Loucy (cell line): Measurements from ENCODE around the gene BICRAL.
"Not testable (repeated sequence)": the region's sequence is repeated elsewhere in the genome, so short reads cannot be mapped to it uniquely, and the experiment has no call there.

Source experiments
- H2AFZ ChIP-seq: fragments of 200-600 bp; sonication (generic); 2 replicates; pipeline ENCODE4 v1.6.0; 2016; ENCODE audit warnings: antibody characterized with exemption, mild to moderate bottlenecking, low read length, moderate library complexity
- H3F3A ChIP-seq: fragments of 200-600 bp; 2 replicates; pipeline ENCODE4 v1.6.0; 2016; ENCODE audit warnings: antibody characterized with exemption, low read depth, mild to moderate bottlenecking
- H3K27me3 ChIP-seq: fragments of 200-600 bp; sonication (generic); 2 replicates; pipeline ENCODE4 v1.6.1; 2014; ENCODE audit warnings: low read length, mild to moderate bottlenecking; ENCODE audit not compliant: insufficient read depth, poor library complexity, severe bottlenecking
- H3K36me3 ChIP-seq: fragments of 200-600 bp; sonication (generic); 2 replicates; pipeline ENCODE4 v1.6.1; 2016; ENCODE audit warnings: low read length; ENCODE audit not compliant: insufficient read depth
- H3K4me1 ChIP-seq: fragments of 200-600 bp; sonication (generic); 2 replicates; pipeline ENCODE4 v1.5.1; 2014; ENCODE audit warnings: low read length, mild to moderate bottlenecking; ENCODE audit not compliant: insufficient read depth, poor library complexity, severe bottlenecking
- H3K4me2 ChIP-seq: fragments of 200-600 bp; sonication (generic); 2 replicates; pipeline ENCODE4 v1.6.0; 2014; ENCODE audit warnings: antibody characterized with exemption, low read length, low read depth, mild to moderate bottlenecking; ENCODE audit not compliant: poor library complexity, severe bottlenecking
- H3K4me3 ChIP-seq: fragments of 200-600 bp; sonication (generic); 2 replicates; pipeline ENCODE4 v1.5.1; 2014; ENCODE audit warnings: low read length, mild to moderate bottlenecking, mixed read lengths; ENCODE audit not compliant: poor library complexity, severe bottlenecking
- H3K79me2 ChIP-seq: fragments of 200-600 bp; sonication (generic); 2 replicates; pipeline ENCODE4 v1.6.1; 2014; ENCODE audit warnings: low read length; ENCODE audit not compliant: insufficient read depth
- H3K9ac ChIP-seq: fragments of 200-600 bp; sonication (generic); 2 replicates; pipeline ENCODE4 v1.6.0; 2014; ENCODE audit warnings: mild to moderate bottlenecking, low read depth, low read length, moderate library complexity; ENCODE audit not compliant: poor library complexity, severe bottlenecking
- H3K9me2 ChIP-seq: fragments of 200-600 bp; sonication (generic); replicated peaks from 2 replicates; pipeline ENCODE4 v1.6.1; 2016; ENCODE audit warnings: low read depth, low read length, mixed read lengths
- H3K9me3 ChIP-seq: fragments of 200-600 bp; sonication (generic); 2 replicates; pipeline ENCODE4 v1.6.1; 2014; ENCODE audit warnings: mild to moderate bottlenecking, antibody characterized with exemption, low read length, low read depth; ENCODE audit not compliant: insufficient read depth
- H4K20me1 ChIP-seq: fragments of 200-600 bp; sonication (generic); 2 replicates; pipeline ENCODE4 v1.6.0; 2014; ENCODE audit warnings: antibody characterized with exemption, low read length, mild to moderate bottlenecking; ENCODE audit not compliant: insufficient read depth, poor library complexity, severe bottlenecking
- CTCF ChIP-seq: fragments of 200-600 bp; sonication (generic); conservative IDR thresholded peaks from 2 replicates; pipeline ENCODE4 v1.5.1; 2014; ENCODE audit warnings: mild to moderate bottlenecking, antibody characterized with exemption, low read length
- EZH2phosphoT487 ChIP-seq: fragments of 200-600 bp; IDR thresholded peaks from 2 replicates; pipeline ENCODE4 v1.6.1; 2018; ENCODE audit warnings: antibody characterized with exemption, mild to moderate bottlenecking, moderate library complexity, borderline replicate concordance

The BICRAL gene

DNA sequence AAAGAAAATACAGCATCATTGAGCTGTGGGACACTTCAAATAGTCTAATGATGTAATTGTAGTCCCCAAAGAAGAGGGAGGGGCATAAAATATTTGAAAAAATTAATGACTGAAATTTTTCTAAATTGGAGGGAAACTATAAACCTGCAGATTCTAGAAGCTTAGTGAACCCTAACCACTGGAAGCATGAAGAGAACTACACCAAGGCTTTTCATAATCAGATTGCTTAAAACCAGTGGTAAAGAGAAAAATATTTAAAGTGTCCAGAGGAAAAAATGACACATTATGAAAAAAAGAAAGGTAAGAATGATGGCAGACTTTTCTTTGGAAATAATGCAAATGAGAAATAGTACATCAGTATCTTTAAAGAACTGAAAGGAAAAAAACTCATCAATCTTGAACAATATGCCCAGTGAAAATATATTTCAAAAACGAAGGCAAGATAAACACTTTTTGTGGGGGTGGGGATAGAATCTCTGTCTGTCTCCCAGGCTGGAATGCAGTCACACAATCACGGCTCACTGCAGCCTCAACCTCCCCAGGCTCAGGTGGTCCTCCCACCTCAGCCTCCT is 31.3 kb downstream of the BICRAL start:
- no peak overlapping the region for H3K4me3 ChIP-seq
- TF ChIP-seq EZH2phosphoT487 (no peak), CTCF (no peak)
- no peaks in the 10 kb centered on the region for H3F3A ChIP-seq
- no peak overlapping the region for H2AFZ ChIP-seq
- H4K20me1 ChIP-seq = no peaks in the 10 kb centered on the region
- H3K27me3 ChIP-seq = no peaks in the 10 kb centered on the region
- no peaks in the 10 kb centered on the region for H3K9me2 ChIP-seq
- no peak overlapping the region for H3K9ac ChIP-seq
- H3K4me1 ChIP-seq = no peaks in the 10 kb centered on the region
- no peaks in the 10 kb centered on the region for H3K9me3 ChIP-seq
- 0 out of 2 replicates have a peak, but pooled peaks cover 7% of the 10 kb centered on the region for H3K36me3 ChIP-seq
- no peaks in the 10 kb centered on the region for H3K79me2 ChIP-seq
- no peak overlapping the region for H3K4me2 ChIP-seq

DNA sequence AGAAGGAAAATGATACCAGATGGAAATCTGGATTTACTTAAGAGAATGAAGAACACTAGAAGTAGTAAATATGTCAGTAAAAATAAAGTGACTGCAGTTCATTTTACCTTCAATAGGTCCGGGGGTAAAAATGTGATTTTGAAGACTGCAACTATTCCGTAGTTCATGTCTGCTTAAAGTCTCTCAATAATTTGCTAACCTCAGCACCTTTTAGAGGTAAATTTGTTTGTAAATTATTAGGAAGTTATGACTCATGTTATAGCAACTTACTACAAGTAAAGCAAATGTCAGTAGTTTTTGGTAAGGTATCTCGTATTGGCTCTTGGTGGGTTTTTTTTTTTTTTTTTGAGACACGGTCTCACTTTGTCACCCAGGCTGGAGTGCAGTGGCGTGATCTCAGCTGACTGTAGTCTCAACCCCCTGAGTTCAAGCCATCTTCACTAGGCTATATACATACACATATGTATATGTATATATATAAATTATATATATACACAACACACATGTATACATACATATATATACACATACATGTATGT is 32.1 kb downstream of the BICRAL start:
- no peaks in the 10 kb centered on the region for H3K4me1 ChIP-seq
- H3K9ac ChIP-seq = no peak overlapping the region
- no peaks in the 10 kb centered on the region for H3F3A ChIP-seq
- no peaks in the 10 kb centered on the region for H3K79me2 ChIP-seq
- H4K20me1 ChIP-seq = no peaks in the 10 kb centered on the region
- 0 out of 2 replicates have a peak, but pooled peaks cover 7% of the 10 kb centered on the region for H3K36me3 ChIP-seq
- H3K4me2 ChIP-seq = no peak overlapping the region
- no peak overlapping the region for H2AFZ ChIP-seq
- no peaks in the 10 kb centered on the region for H3K9me2 ChIP-seq
- no peak overlapping the region for H3K4me3 ChIP-seq
- no peak for TF ChIP-seq CTCF
- TF ChIP-seq EZH2phosphoT487 = no peak
- H3K27me3 ChIP-seq = no peaks in the 10 kb centered on the region
- H3K9me3 ChIP-seq = no peaks in the 10 kb centered on the region

GRCh38 chr6:42815726-42816125 is 33.9 kb downstream of the BICRAL start:
- H3K4me2 ChIP-seq, H3K9me2 ChIP-seq, H3K36me3 ChIP-seq, H3K79me2 ChIP-seq, H3K4me3 ChIP-seq, H3K9ac ChIP-seq, H3F3A ChIP-seq, H2AFZ ChIP-seq, H3K9me3 ChIP-seq, H3K4me1 ChIP-seq, H3K27me3 ChIP-seq, H4K20me1 ChIP-seq: not testable (repeated sequence)

- H3K4me2 ChIP-seq = no peak overlapping the region
- no peaks in the 10 kb centered on the region for H3K9me2 ChIP-seq
- H3K79me2 ChIP-seq = no peaks in the 10 kb centered on the region
- H3K9ac ChIP-seq = no peak overlapping the region
- no peak overlapping the region for H3K4me3 ChIP-seq
- H3K4me1 ChIP-seq = peaks cover 5% of the 10 kb centered on the region
- H3K27me3 ChIP-seq = no peaks in the 10 kb centered on the region
- H4K20me1 ChIP-seq = no peaks in the 10 kb centered on the region
- TF ChIP-seq CTCF = no peak
- TF ChIP-seq EZH2phosphoT487 = no peak
- H3F3A ChIP-seq = no peaks in the 10 kb centered on the region
- no peak overlapping the region for H2AFZ ChIP-seq
- peaks cover 11% of the 10 kb centered on the region; the same call in 1 of the 2 replicates for H3K36me3 ChIP-seq
- no peaks in the 10 kb centered on the region for H3K9me3 ChIP-seq
Observed at GRCh38 chr6:42817907-42818306, 36.1 kb downstream of the BICRAL start.
